ENCODE results near the gene TEX44.
"Not testable (repeated sequence)": the region's sequence is repeated elsewhere in the genome, so short reads cannot be mapped to it uniquely, and the experiment has no call there.

The TEX44 gene

DNA sequence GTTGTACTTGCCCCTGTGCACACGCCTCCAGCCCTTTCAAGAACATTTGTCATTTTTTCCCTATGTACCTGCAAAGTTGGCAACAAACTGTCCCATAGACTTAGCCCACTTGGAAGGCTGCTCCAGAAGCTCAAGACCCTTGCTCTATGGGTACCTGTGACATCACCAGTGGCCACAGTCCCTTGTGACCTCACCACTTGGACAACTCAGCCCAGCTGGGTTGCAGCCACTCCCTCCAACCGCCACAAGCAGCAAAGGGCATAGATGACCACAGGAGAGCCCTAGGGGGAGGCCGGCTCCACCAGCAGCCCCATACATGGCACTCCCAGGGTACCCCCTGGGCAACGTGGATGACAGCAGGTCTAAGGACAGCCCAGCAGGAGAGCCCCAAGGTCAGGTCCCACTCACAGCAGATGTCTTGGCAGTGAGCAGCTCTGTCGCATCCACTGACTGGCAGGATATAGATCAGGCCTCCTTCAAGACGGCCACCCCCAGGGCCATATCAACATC lies at the start of gene TEX44:
Gene TEX44, plus strand, starts transcription at position 229 of the 510 bp plus-strand sequence. Its CDS starts 88 bp downstream, at position 317.
- DNase-seq, result no peak

DNA sequence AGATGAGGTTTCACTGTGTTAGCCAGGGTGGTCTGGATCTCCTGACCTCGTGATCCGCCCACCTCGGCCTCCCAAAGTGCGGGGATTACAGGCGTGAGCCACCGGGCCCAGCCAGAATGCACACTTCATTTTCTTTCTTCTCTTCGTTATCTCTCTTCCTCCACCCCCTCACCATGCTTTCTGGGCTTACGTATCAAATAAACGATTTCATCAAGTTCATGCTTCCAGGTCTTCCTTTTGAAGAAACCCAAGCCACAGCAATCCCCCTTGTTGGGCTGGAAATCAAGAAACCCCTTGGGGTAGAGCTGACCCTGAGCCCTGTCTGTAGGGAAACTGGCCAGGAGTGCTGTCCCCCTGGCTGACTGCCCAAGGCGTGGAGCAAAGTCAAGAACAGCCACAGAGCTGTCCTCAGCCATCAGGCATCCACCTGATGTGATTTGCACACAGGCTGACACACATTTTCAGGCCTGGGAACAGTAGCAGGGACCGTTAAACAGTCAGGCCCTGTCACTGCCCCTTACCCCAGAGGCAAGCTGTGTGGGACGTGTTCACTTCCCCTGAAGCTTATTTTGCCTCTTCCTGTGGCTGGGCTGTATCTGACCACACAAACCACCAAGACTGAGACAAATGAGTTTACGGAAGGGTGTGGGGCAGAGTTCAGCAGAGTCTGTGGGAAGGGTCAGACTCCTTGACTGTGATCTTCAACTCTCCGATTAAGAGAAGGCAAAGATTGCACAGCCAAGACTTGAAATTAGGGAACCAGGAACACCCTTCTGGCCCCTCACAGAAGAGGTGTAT lies 47.4 kb upstream of the TEX44 start:
- DNase-seq, result no peak

DNA sequence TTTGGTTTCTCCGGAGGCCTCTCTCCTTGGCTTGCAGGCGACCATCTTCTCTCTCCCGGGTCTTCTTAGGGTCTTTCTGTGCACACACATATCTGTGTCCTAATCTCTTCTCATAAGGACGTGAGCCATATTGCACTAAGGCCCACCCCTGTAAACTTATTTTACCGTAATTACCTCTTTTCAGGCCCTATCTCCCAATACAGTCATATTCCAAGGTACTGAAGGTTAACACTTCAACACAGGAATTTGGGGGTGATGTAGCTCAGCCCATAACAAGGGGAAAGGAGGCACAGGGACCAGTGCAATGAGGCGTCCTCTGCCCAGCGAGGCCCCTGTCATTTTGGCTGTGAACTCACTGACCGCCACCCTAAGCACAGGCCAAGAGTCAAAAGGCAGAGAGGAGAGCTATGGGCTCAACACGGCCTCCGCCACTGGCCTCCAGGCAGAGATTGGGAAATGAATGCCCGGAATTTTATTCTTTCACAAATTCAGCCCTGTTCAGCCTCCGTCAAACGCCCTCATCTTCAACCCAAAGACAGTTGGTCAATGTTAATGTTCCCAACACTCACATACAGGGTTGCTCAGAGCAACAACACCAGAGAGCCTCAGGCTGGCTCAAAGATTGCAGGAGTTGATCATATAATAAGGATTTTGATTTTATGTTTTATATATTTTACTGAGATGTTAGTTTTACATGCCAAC lies 46.5 kb upstream of the TEX44 start:
- no peak for DNase-seq

DNA sequence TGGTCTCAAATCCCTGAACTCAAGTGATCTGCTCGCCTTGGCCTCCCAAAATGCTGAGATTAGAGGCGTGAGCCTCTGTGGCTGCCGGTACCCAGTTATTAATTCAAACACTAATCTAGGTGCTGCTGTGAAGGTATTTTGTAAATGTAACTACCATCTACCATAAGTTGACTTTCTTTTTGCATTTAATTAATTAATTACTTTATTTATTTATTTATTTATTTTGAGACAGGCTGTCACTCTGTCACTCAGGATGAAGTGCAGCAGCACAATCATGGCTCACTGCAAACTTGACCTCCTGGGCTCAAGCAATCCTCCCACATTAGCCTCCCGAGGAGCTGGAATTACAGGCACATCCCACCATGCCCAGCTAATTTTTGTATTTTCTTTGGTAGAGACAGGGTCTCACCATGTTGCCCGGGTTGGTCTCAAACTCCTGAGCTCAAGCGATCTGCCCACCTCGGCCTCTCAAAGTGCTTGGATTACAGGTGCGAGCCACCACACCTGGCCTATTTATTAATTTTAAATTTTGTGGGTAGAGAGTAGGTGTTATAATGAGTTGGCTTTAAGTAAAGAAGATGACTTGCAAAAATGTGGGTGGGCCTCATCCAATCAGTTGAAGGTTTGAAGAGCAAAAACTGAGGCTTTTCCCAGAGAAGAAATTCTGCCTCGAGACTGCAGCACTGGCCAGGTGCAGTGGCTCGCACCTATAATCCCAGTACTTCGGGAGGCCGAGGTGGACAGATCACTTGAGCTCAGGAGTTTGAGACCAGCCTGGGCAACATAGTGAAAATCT lies 45.2 kb upstream of the TEX44 start:
- DNase-seq, result no peak

DNA sequence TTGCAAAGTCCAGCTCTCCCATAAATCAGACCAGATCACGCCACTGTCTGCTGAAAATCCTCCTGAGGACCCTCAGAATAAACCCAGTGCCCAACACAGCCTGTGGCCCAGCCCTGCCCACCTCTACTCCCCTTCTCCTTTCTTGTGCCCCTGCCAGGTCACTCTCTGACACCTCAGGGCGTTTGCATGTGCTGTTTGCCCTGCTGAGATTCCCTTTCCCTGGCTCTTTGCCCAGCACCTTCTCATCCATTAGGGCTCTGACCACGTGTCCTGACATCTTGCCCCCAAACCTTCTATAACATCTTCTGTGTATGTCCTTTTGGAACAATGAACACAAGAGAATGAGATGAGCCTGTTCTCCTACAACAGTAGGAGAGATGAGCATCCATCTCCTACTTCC lies 43.9 kb upstream of the TEX44 start:
- no peak for DNase-seq

DNA sequence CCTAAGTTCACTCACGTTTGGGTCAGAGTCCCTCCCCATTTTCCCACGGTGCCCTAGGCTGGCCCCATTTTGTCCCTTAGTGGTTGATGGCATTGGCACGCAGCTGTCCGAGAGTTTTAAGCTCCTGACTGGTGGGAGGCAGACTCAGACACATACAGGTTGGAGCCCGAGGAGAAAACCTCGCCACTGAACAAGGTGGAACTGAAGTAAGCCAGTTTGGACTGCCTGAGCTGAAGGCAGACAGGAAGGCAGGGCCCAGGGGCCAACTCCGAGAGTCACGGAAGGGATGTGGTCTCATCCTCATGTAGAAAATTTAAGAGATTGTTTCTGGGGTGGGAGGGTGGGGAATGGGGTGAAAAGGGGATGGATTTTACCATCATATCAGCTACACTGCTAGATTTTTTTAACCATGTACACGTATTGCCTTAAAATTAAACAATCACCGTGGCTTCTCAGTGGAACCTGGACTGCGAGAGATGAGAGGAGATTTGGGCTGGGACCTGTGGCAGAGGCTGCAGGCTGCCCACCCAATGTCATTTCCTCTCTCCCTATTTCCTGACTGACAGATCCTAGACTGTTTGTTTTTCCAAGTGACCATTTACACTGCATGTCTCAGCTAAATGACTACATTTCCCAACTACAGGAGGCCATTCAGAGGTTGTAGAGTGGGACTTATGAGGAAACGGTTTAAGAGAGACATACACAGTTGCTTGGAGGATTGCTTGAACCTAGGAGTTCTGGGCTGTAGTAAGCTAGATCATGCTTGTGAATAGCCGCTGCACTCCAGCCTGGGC lies 43.0 kb upstream of the TEX44 start:
- DNase-seq, result no peak

DNA sequence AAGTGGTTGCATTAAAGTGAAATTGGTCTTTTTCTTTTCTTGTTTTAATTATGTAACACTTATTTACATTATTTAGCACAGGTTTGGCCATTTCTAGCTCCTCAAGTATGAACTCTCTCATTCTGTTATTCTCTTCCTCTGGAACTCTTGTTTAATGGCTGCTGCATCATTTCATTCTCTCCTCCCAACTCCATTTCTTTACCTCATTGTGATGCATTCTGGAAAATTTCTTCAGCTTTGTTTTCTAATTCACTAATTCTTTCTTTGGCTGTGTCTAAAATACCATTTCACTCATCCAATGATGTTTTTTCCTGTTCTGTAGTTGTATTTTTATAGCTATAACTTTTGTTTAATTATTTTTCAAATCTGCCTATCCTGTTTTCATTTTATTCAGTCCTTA lies 39.9 kb upstream of the TEX44 start:
- no peak for DNase-seq

DNA sequence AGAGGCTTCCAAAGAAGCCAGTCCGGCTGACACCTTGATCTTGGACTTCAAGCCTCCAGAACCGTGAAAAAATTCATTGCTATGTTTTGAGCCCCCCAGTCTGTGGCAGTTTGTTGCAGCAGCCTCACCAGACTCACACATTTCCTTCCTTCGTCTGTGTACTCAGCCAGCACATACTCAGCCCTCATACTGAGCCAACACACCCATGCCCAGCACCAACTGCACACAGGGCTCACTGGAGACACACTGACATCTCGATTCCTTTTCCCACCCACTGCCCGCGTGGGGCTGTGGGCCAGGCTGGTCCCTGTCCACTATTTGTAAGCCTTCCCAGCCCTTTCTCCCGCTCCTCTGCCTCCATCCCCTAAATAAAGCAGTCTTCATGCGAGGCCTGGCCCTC lies 38.3 kb upstream of the TEX44 start:
- no peak for DNase-seq

DNA sequence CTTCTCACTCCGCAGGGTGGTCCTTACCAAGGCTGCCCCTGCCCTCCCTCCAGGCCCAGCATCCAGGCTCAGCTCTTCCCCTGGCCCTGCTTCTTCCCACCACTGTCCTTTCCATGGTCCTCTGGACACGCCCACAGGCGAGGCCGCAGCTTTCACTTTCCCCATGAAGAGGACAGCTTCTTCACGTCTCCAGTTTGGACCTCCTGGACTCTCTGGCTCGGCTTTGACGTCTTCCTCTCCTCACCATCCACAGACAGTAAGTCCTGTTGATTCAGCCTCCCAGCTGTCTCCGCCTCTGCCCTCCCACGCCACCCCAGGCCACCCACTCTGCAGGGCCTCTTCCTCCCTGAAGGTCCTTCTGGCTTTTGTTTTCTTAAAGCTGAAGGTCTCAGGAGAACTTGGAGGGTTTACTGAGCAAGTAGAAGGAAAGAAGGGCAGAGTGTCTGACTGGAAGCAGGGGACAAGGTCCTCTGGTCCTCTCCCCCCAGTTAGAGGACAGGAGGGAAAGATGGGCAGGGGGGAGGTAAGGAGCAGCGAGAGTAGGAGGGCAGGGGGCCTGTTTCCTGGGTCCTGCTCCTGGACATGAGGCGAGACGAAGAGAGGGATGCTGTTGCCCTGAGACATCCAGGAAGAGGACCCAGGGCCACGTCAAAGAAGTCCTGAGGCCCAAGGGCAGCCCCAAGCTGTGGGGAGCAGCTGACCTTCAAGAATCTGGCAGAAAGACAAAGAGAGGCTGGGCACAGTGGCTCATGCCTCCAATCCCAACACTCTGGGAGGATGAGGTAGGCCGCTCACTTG lies 37.7 kb upstream of the TEX44 start:
- DNase-seq, result no peak

DNA sequence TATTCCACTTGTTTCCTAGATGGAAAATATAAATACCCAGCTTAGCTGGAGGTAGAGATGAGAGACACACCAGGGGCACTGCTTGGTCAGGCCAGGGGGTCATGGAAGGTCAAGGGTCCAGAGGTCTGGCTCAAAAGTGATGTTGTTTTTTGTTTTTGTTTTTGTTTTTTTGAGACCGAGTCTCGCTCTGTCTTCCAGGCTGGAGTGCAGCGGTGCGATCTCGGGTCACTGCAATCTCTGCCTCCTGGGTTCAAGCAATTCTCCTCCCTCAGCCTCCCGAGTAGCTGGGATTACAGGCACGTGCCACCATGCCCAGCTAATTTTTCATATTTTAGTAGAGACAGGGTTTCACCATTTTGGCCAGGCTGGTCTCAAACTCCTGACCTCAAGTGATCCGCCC lies 36.2 kb upstream of the TEX44 start:
- not testable (repeated sequence) for DNase-seq

DNA sequence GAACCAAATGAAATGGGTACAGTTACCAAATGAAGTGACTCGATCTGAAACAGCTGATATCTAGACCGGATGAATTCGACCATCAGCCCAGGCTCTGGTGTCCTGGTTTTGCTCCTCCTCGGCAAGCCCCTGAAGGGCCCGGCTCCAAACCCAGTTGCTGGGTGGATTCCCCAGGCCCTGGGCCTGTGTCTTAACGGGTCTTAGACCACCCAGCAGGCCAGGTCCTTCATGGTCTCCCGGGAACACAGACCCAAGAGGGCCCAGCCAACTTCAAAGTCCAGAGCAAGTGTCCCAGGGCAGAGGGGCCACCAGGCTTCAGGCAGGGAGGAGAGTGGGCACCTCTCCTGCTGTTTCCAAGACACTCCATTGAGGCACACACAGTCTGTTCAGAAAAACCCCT lies 35.7 kb upstream of the TEX44 start:
- no peak for DNase-seq

DNA sequence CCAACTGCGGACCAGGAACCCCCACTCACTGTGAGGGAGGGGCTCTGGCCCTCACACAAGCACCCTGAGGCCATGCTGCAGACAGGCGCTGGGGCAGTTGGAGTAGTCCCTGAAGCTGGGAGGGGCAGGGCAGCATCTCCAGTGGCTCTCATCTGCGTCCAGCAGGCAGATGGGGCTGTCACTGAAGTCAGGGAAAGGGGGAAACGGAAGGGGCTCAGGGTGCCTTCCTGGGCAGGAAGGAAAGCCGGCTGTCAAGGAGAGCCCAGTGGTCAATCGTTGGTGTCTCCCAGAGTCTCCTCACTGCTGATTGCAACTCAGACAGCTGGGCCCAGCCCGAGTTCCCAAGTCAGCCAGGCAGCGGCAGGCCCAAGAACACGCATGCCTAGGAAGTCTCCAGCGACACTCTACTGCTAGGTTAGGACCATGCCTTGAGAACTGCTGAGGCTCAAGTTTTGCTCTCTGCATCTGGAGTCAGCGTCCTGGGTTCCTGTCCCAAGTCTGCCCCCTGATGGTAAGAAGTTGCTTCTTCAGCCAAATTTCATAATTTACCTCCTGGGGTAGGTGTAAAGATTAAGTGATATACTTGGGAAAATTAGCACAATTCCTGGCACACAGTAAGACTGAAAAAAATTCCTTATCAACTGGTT lies 35.0 kb upstream of the TEX44 start:
- DNase-seq, result no peak

DNA sequence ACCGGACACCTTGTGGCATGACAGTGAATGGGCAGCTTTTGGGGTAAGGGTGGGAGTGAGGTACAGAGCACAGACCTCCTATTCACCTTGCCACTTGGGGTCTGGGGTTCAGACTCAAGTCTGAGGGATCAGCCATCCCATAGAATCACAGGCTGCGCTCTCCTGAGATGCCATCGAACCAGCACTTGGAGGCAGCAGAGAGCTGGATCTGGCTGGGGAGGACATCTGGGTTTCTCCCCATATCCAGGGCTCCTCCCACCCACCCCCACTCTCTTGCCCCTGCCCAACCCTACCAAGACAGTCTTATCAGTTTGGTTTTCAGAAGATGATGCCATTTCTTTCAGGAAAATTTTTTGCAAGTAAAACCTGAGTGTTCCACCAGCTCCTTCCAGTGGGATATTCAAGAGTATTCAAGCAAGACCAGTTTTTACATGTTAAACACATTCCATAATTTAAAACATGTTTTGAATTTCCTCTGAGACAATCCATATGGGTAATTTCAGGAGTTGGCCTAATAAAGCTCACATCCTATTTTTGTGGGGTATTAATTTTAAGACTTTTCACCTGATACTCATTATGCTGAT lies 29.2 kb upstream of the TEX44 start:
- peak; percentile 23 for DNase-seq

DNA sequence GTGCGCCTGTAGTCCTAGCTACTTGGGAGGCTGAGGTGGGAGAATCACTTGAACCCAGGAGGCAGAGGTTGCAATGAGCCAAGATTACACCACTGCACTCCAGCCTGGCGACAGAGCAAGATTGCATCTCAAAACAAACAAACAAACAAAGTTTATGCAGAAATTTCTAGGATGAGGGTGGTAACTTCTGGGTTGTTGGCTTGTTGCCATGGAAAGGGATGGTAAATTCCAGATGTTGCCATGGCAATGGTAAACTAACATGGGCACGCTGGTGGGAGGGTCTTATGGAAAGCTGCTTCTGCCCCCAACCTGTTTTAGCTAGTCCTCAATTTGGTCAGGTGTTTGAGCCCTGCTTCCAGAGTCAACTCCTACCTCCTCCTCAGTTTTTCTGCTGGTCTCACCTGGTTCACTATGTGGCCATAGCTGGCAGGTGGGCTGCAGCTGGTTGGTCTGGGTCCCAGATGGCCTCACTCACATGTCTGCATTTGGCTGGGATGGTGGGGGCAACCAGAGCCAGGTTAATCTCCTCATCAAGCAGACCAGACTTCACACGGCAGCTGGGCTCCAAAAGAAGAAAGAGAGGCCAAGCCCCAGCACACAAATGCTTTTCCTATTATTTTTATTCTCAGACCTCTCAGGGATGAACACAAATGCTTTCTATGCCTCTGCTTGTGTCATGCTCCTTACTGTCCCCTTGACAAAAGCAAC lies 26.6 kb upstream of the TEX44 start:
- DNase-seq, result no peak

DNA sequence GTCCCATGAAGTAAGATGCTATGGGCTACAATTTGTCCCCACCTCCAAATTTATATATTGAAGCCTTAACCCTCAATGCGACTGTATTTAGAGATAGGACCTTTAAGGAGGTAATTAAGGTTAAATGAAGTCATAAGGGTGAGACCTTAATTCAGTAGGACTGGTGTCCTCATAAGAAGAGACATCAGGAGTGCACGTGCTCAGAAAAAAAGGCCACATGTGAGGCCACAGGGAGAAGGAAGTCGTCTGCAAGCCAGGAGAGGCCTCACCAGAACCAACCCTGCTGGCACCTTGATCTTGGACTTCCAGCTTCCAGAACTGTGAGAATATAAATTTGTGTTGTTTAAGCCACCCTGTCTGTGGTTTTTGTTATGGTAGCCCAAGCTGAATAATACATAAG lies 25.5 kb upstream of the TEX44 start:
- DNase-seq, result no peak

DNA sequence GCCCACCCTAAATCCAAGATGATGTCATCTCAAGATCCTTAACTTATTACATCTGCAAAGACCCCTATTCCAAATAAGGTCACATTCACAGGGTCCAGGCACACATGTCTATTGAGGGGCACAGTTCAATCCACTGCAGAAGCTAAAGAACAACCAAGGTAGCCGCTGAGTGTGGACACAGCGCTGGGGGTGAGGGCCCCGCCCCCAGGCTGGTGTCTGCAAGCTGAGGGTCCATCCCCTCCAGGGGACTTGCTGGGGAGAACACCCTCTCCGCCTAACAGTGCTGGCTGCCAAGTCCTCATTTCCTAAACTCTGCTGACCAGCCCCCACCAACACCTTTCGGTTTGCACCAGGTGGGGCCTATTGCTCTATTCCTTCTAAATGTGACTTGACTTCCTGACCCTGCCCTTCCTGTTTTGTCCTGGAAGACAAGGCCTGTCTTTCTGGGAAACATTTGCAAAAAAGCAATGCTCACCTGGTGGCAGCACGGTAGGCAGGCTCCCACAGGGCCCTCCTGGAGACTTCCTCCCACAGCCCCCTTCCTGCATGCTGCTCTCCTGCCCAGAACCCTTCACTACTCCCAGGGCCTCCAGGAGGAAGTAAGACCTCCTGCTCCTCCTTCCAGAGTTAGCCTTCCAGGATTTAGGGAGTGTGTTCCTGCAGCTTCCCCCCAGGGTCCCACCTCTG lies 24.4 kb upstream of the TEX44 start:
- DNase-seq, result no peak

DNA sequence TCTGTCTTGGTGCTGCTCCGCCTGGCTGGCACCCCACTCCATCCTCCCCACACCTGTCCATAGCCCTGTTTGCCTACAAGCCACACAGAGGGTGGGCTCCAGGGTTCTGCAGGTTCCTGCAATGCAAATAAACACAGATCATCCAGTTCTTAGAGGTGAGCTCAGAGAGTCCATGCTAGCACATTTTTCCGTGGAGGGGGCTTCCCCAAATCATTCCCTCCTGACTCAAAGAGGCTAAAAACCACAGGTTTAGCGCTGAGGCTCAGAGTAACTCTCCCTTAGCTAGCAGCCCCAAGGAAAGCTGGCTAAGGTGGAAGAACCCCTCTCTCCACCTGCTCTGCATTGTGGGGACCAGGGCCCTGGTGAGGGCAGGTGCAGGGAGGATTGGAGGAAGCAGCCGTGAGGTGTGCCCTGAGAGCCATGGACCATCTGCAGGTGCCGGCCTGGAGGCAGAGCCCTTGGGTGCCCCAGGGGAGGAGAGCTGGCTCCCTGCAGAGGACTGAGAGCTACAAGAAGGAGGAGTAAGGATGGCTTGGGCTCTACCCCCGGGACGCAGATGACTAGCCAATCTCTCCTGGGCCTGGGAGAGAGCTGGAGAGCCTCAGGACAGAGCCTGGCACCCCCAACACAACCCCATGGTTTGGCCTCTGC lies 23.8 kb upstream of the TEX44 start:
- DNase-seq, result no peak

DNA sequence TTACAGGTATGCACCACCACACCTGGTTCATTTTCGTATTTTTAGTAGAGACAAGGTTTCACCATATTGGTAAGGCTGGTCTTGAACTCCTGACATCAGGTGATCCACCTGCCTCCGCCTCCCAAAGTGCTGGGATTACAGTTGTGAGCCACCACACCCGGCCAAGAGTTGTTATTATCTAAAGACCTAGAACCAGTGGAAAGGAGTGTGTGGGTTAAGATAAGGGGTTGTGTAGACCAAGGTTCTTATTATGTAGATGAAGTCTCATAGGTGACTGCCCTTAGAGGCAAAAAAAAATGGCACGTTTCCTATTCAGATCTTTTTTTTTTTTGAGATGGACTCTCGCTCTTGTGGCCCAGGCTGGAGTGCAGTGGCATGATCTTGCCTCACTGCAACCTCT lies 21.7 kb upstream of the TEX44 start:
- DNase-seq, result not testable (repeated sequence)

DNA sequence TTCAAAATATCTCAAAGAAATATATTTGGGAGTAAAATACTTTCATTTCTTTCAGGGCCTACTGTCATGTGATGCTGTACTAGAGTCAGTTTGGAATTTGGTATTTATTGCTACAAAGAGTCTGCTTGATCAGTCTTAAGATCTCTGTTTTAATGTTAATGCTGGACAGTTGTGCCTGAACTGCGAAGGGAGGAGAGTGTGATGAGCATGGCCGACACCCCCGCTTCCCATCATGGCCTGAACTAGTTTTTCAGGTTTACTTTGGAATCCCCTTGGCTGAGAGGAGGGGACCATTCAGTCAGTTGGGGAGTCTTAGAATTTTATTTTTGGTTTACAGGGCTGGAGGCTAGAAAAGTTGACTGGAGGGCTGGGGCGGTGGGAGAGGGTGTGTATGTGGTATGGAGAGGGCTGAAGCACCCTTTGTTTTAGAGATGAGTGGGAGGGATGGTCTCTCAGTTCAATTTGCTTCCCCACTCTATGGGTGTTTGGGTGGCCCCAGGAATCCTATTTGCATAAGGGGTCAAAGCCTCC lies 20.9 kb upstream of the TEX44 start:
- DNase-seq, result no peak

Measured in COR-L47 (cell line).